NB4 (cell line): ENCODE data around the gene LMCD1.

Experiments used
- CTCF ChIP-seq: IDR thresholded peaks from one replicate; pipeline ENCODE4 v1.5.1; 2012; ENCODE audit warnings: low read depth, low read length
- MAX ChIP-seq: IDR thresholded peaks from 2 replicates; pipeline ENCODE4 v1.6.1; 2011; ENCODE audit warnings: low read depth, low read length
- MYC ChIP-seq: IDR thresholded peaks from 2 replicates; pipeline ENCODE4 v1.6.1; 2011; ENCODE audit warnings: low read depth, low read length
- POLR2A ChIP-seq: IDR thresholded peaks from 2 replicates; pipeline ENCODE4 v1.6.1; 2011; ENCODE audit warnings: mild to moderate bottlenecking; ENCODE audit not compliant: insufficient read length; ENCODE audit errors: extremely low read depth

GRCh38 chr3:8579943-8580342 is 78.3 kb downstream of the LMCD1 start:
- TF ChIP-seq CTCF: no peak
- TF ChIP-seq POLR2A: no peak
- no peak for TF ChIP-seq MYC
- TF ChIP-seq MAX: no peak
